HG03280 (cell line): ENCODE data around the gene VSIG10.
"Not testable (repeated sequence)": the region's sequence is repeated elsewhere in the genome, so short reads cannot be mapped to it uniquely, and the experiment has no call there.

ENCODE experiments used
- ATAC-seq: cut with Tn5 transposase; IDR thresholded peaks from one replicate; pipeline ENCODE4 v1.9.1; 2021; ENCODE audit warnings: mild to moderate bottlenecking, moderate library complexity; ENCODE audit not compliant: unreplicated experiment

Gene VSIG10

GRCh38 chr12:118109088-118109487 lies 5.3 kb upstream of the VSIG10 start:
- ATAC-seq: no peak

GRCh38 chr12:118107694-118108093 lies 3.9 kb upstream of the VSIG10 start:
- ATAC-seq: no peak

GRCh38 chr12:118107011-118107410 lies 3.2 kb upstream of the VSIG10 start:
- ATAC-seq: no peak

- no peak for ATAC-seq
These were observed 610 bp downstream of the VSIG10 start for GRCh38 chr12:118103201-118103600.

DNA sequence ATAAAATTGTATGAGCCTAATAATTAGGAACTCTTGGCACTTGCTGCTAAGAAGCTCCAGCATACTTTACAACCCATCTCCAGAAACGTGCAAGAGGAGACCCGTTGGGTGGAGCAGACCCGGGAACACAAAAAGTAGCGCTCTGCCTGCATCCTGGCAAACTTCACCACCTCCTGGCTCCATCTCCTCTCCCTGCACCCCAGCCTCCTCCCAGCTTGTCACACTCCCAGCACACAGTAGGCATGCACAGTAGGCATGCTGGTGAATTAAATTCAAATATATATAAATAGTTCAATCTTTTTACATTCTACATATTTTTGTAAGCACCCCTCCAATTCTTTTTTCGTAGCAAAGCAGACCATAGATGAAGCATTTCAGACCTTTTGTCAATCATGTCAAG lies 1.2 kb downstream of the VSIG10 start:
- ATAC-seq: no peak

DNA sequence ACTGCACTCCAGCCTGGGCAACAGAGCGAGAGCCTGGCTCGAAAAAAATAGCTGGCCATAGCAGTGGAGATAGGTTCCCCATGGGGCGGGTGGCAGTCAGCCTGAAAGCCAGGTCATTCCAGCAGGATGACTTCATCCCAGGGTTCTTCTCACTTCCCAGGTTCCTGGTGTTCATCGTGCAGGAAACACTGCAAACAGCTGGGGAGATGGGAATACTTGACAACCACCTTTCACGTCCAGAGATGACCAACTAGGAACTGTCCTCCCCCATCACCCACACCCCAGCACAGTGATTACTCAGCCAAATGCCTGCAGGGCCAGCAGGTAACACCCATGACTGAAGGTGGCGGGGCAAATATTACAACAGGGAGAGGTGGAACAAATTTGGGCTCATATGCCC lies 1.7 kb downstream of the VSIG10 start:
- no peak for ATAC-seq

DNA sequence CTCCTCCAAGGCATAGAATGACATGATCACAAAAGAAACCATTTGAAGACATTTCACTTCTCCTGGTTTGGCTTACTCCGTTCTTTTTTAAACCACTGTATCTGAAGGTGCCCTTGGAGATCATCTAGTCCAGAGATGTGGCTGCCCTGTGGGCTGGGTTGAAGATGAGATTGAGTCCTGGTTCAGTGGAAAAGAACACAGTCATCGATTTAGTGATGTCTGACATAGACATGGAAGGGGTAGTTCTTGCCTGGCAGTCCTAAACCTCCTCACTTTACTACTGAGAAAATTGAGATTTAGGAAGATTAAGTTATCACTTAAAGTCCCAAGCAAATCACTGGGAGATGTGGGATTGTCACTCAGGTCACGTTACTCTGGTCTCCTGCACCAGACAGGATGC lies 2.8 kb downstream of the VSIG10 start:
- no peak for ATAC-seq

- ATAC-seq: no peak
These were observed 4.7 kb downstream of the VSIG10 start for GRCh38 chr12:118098911-118099671.

GRCh38 chr12:118098401-118098800 lies 5.4 kb downstream of the VSIG10 start:
- ATAC-seq: no peak

- no peak for ATAC-seq
These were observed 9.8 kb downstream of the VSIG10 start for GRCh38 chr12:118094039-118094438.

DNA sequence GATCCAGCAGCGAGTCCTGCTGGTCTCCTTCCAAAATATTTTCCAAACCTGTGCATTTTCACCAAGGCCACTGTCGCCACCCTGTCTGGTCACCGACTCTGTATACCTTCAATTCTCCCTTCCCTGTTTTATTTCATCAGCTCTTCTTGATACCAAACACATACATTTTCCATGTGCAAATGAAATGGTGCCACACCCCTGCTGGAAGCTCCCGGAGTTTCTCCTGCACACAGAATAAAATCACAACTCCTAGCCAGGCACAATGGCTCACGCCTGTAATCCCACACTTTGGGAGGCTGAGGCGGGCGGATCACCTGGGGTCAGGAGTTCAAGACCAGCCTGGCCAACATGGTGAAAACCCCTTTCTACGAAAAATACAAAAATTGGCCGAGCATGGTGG lies 14.0 kb downstream of the VSIG10 start:
- ATAC-seq: no peak

GRCh38 chr12:118082161-118082560 lies 21.6 kb downstream of the VSIG10 start:
- ATAC-seq: no peak

GRCh38 chr12:118081521-118081920 lies 22.3 kb downstream of the VSIG10 start:
- not testable (repeated sequence) for ATAC-seq

DNA sequence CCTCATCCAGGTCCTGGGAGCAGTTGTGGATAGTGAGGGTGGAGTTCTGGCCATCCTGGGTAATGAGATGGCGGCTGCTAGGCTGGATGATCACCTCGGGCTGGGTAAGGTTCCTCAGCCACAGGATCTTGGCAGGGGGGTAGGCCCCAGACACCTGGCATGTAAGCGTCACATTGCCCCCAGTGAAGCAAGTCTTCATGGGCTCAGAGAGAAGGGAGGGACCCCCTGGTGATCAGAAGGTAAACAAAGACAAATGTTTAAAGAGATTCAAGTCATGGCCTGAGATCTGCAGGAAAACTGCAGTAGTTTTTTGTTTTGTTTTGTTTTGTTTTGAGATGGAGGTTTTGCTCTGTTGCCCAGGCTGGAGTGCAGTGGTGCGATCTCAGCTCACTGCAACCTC lies 30.0 kb downstream of the VSIG10 start:
- no peak for ATAC-seq

DNA sequence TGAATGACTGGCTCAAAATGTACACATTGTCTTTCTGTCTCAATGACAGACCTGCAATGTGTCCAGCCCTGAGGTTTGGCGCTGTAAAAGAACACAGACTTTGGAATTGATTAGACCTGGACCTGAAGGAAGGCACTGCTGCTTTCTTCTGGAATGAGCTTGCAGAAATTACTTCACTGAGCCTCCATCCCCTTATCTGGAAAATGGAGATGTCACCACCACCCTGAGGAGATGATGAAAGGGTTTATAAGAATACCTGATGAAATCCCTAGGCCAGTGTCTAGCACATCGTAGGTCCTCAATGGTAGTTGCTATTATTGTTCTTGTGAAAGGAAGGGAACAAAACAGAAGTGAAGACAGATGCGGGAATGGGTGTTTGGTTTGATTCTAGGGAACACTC lies 33.2 kb downstream of the VSIG10 start:
- no peak for ATAC-seq

DNA sequence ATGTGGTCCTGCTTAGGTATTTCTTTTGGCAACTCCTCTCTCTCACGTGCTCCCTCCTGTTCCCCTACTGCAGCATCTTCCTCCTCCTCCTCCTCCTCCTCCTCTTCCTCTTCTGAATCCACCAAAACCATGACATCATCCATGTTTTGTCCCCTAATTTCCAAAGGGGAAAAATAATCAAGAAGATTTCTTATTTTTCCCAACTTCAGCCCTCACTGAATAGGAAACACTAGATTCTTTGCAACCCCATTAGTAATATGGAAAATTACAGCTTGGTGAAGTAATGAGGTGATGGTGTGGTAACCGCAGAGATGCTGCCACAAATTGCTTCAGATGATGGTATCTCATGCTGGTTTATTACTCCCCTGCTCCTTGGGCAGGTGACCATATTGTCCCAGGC lies 35.4 kb downstream of the VSIG10 start:
- ATAC-seq: no peak

DNA sequence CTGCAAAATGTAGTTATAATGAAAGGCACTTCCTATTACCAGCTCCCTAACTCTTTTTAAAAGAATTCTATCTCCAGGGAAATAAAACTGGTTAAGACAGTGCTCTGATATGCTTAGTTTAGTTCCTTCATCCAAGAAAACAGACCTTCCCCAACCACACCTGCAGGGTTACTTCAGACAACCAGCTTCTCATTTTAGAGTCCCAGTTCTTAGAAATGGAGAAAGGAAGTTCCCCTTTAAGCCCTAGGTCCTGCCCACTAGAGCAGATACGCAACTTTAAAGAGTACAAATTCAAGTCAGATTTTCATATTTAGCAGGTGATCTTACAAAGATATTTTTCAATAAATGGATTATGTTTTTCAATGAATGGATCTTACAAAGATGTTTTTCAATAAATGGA lies 38.4 kb downstream of the VSIG10 start:
- no peak for ATAC-seq

DNA sequence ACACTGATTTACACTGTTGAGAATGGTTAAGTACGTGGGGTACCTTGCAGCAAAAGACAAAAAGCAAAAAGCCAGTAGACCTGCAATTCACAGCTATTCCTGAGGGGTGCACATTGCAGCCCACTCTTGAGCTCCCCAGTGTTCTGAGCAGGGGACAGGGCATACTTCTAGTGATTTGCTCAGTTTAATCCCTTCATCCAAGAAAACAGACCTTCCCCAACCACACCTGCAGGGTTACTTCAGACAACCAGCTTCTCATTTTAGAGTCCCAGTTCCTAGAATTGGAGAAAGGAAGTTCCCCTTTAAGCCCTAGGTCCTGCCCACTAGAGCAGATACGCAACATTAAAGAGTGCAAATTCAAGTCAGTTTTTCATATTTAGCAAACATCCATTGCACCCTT lies 39.2 kb downstream of the VSIG10 start:
- peak; percentile 40 for ATAC-seq

GRCh38 chr12:118063576-118064391 lies 40.0 kb downstream of the VSIG10 start:
- ATAC-seq: no peak

GRCh38 chr12:118061873-118062843 lies 41.7 kb downstream of the VSIG10 start:
- no peak for ATAC-seq
